ENCODE data around the gene TRABD2B.

TRABD2B gene

GRCh38 chr1:47997289-47998200, at the start of gene TRABD2B:
Gene TRABD2B (minus strand): TSS chr1:47997385.
- DNase-seq, result peak; percentile 5 to 28

GRCh38 chr1:48044311-48044710, 47.1 kb upstream of the TRABD2B start:
- DNase-seq, result no peak

GRCh38 chr1:48043622-48044021, 46.4 kb upstream of the TRABD2B start:
- DNase-seq, result no peak

- DNase-seq, result no peak
Measured at GRCh38 chr1:48040154-48040553, 43.0 kb upstream of the TRABD2B start.

GRCh38 chr1:48039088-48040054, 42.2 kb upstream of the TRABD2B start:
- no peak for DNase-seq

GRCh38 chr1:48038270-48038767, 41.1 kb upstream of the TRABD2B start:
- DNase-seq, result no peak

- DNase-seq, result no peak
Measured at GRCh38 chr1:48036710-48037355, 39.6 kb upstream of the TRABD2B start.

- no peak for DNase-seq
Measured at GRCh38 chr1:48035371-48036141, 38.4 kb upstream of the TRABD2B start.

GRCh38 chr1:48033495-48034045, 36.4 kb upstream of the TRABD2B start:
- no peak for DNase-seq

GRCh38 chr1:48031676-48032075, 34.5 kb upstream of the TRABD2B start:
- no peak for DNase-seq

GRCh38 chr1:48030696-48031365, 33.6 kb upstream of the TRABD2B start:
- DNase-seq, result no peak

GRCh38 chr1:48030211-48030610, 33.0 kb upstream of the TRABD2B start:
- no peak for DNase-seq

- no peak for DNase-seq
Measured at GRCh38 chr1:48028218-48029069, 31.3 kb upstream of the TRABD2B start.

- no peak for DNase-seq
Measured at GRCh38 chr1:48027533-48027835, 30.3 kb upstream of the TRABD2B start.

GRCh38 chr1:48026701-48027532, 29.7 kb upstream of the TRABD2B start:
- DNase-seq, result no peak

GRCh38 chr1:48026275-48026674, 29.1 kb upstream of the TRABD2B start:
- no peak for DNase-seq

- no peak for DNase-seq
Measured at GRCh38 chr1:48025076-48025475, 27.9 kb upstream of the TRABD2B start.

GRCh38 chr1:48023488-48023887, 26.3 kb upstream of the TRABD2B start:
- DNase-seq, result no peak

GRCh38 chr1:48022306-48022705, 25.1 kb upstream of the TRABD2B start:
- no peak for DNase-seq
